ENCODE results near the gene DALRD3.
"Not testable (repeated sequence)": the region's sequence is repeated elsewhere in the genome, so short reads cannot be mapped to it uniquely, and the experiment has no call there.

The DALRD3 gene

GRCh38 chr3:49009396-49009795 lies 9.0 kb downstream of the DALRD3 start:
- no peak overlapping the region for H3K27ac ChIP-seq (ENCODE audit: low read length)
- peaks cover 7% of the 10 kb centered on the region; the same call in 1 of the 2 replicates for H3K4me1 ChIP-seq (ENCODE audit: insufficient read depth, low read length)
- no peaks in the 10 kb centered on the region for H3K27me3 ChIP-seq (ENCODE audit: insufficient read depth, low read length)
- H3K9ac ChIP-seq (ENCODE audit: low read depth, low read length) = no peak overlapping the region
- no peaks in the 10 kb centered on the region for H3K9me3 ChIP-seq (ENCODE audit: insufficient read depth, low read depth, low read length)
- peaks cover 43% of the 10 kb centered on the region for H3K36me3 ChIP-seq (ENCODE audit: insufficient read depth, low read depth, low read length)
- no peak overlapping the region for H3K4me3 ChIP-seq (ENCODE audit: low read length)

- not testable (repeated sequence) for H3K27me3 ChIP-seq (ENCODE audit: insufficient read depth, low read length); H3K9me3 ChIP-seq (ENCODE audit: insufficient read depth, low read depth, low read length); H3K27ac ChIP-seq (ENCODE audit: low read length); H3K4me1 ChIP-seq (ENCODE audit: insufficient read depth, low read length)
- peak overlapping the region; percentile 99; the same call in 1 of the 2 replicates for H3K4me3 ChIP-seq (ENCODE audit: low read length)
- peaks cover 35% of the 10 kb centered on the region for H3K36me3 ChIP-seq (ENCODE audit: insufficient read depth, low read depth, low read length)
- H3K9ac ChIP-seq (ENCODE audit: low read depth, low read length) = peak overlapping the region; percentile 50; the same call in 1 of the 2 replicates
Observed at GRCh38 chr3:49008627-49009026, 9.8 kb downstream of the DALRD3 start.

GRCh38 chr3:49007771-49008528 lies 10.4 kb downstream of the DALRD3 start:
- Histone ChIP-seq H3K27me3 (ENCODE audit: insufficient read depth, low read length) (no peaks in the 10 kb centered on the region), H3K27ac (ENCODE audit: low read length) (peak overlapping the region; percentile 82), H3K36me3 (ENCODE audit: insufficient read depth, low read depth, low read length) (peaks cover 28% of the 10 kb centered on the region), H3K9ac (ENCODE audit: low read depth, low read length) (peak overlapping the region; percentile 99), H3K4me1 (ENCODE audit: insufficient read depth, low read length) (peaks cover 7% of the 10 kb centered on the region; the same call in 1 of the 2 replicates), H3K9me3 (ENCODE audit: insufficient read depth, low read depth, low read length) (no peaks in the 10 kb centered on the region), H3K4me3 (ENCODE audit: low read length) (peak overlapping the region; percentile 99)

- peak within 1 kb of the TSS; percentile 82 for H3K27ac ChIP-seq (ENCODE audit: low read length)
- peaks cover 7% of the 10 kb centered on the region; the same call in 1 of the 2 replicates for H3K4me1 ChIP-seq (ENCODE audit: insufficient read depth, low read length)
- H3K4me3 ChIP-seq (ENCODE audit: low read length) = peak within 1 kb of the TSS; percentile 99
Observed at GRCh38 chr3:49007068-49007770, 11.2 kb downstream of the DALRD3 start, which contains the start of gene WDR6. WDR6 (plus strand) TSS chr3:49007391; CDS start chr3:49007432, 41 bp downstream.

GRCh38 chr3:49006408-49007067 lies 11.8 kb downstream of the DALRD3 start:
- H3K4me1 ChIP-seq (ENCODE audit: insufficient read depth, low read length) = peaks cover 7% of the 10 kb centered on the region; the same call in 1 of the 2 replicates
- peaks cover 14% of the 10 kb centered on the region for H3K36me3 ChIP-seq (ENCODE audit: insufficient read depth, low read depth, low read length)
- H3K9me3 ChIP-seq (ENCODE audit: insufficient read depth, low read depth, low read length) = no peaks in the 10 kb centered on the region
- H3K4me3 ChIP-seq (ENCODE audit: low read length) = peak overlapping the region; percentile 99
- no peaks in the 10 kb centered on the region for H3K27me3 ChIP-seq (ENCODE audit: insufficient read depth, low read length)
- H3K9ac ChIP-seq (ENCODE audit: low read depth, low read length) = peak overlapping the region; percentile 99
- H3K27ac ChIP-seq (ENCODE audit: low read length) = no peak overlapping the region

More at GRCh38 chr3:49007068-49007770, 11.2 kb downstream of the DALRD3 start, which contains the start of gene WDR6:
- no peaks in the 10 kb centered on the region for H3K9me3 ChIP-seq (ENCODE audit: insufficient read depth, low read depth, low read length)
- H3K9ac ChIP-seq (ENCODE audit: low read depth, low read length) = peak within 1 kb of the TSS; percentile 99
- H3K36me3 ChIP-seq (ENCODE audit: insufficient read depth, low read depth, low read length) = peaks cover 21% of the 10 kb centered on the region
- H3K27me3 ChIP-seq (ENCODE audit: insufficient read depth, low read length) = no peaks in the 10 kb centered on the region

GRCh38 chr3:49005998-49006397 lies 12.4 kb downstream of the DALRD3 start:
- peaks cover 7% of the 10 kb centered on the region; the same call in 1 of the 2 replicates for H3K4me1 ChIP-seq (ENCODE audit: insufficient read depth, low read length)
- H3K9ac ChIP-seq (ENCODE audit: low read depth, low read length) = peak overlapping the region; percentile 99; the same call in 1 of the 2 replicates
- H3K27ac ChIP-seq (ENCODE audit: low read length) = no peak overlapping the region
- H3K36me3 ChIP-seq (ENCODE audit: insufficient read depth, low read depth, low read length) = peaks cover 9% of the 10 kb centered on the region
- no peaks in the 10 kb centered on the region for H3K27me3 ChIP-seq (ENCODE audit: insufficient read depth, low read length)
- H3K9me3 ChIP-seq (ENCODE audit: insufficient read depth, low read depth, low read length) = no peaks in the 10 kb centered on the region
- peak overlapping the region; percentile 99 for H3K4me3 ChIP-seq (ENCODE audit: low read length)

- Histone ChIP-seq H3K36me3 (ENCODE audit: insufficient read depth, low read depth, low read length) (peaks cover 8% of the 10 kb centered on the region), H3K27ac (ENCODE audit: low read length) (no peak overlapping the region), H3K4me1 (ENCODE audit: insufficient read depth, low read length) (peaks cover 7% of the 10 kb centered on the region; the same call in 1 of the 2 replicates), H3K27me3 (ENCODE audit: insufficient read depth, low read length) (no peaks in the 10 kb centered on the region), H3K9ac (ENCODE audit: low read depth, low read length) (no peak overlapping the region), H3K9me3 (ENCODE audit: insufficient read depth, low read depth, low read length) (no peaks in the 10 kb centered on the region), H3K4me3 (ENCODE audit: low read length) (no peak overlapping the region)
Observed at GRCh38 chr3:49005303-49005680, 13.1 kb downstream of the DALRD3 start.

GRCh38 chr3:49004352-49005302 lies 13.8 kb downstream of the DALRD3 start:
- Histone ChIP-seq H3K27me3 (ENCODE audit: insufficient read depth, low read length) (no peaks in the 10 kb centered on the region), H3K4me1 (ENCODE audit: insufficient read depth, low read length) (peaks cover 12% of the 10 kb centered on the region; the same call in 1 of the 2 replicates), H3K36me3 (ENCODE audit: insufficient read depth, low read depth, low read length) (peaks cover 7% of the 10 kb centered on the region), H3K9me3 (ENCODE audit: insufficient read depth, low read depth, low read length) (no peaks in the 10 kb centered on the region), H3K9ac (ENCODE audit: low read depth, low read length) (no peak overlapping the region), H3K27ac (ENCODE audit: low read length) (no peak overlapping the region), H3K4me3 (ENCODE audit: low read length) (no peak overlapping the region)

- H3K4me3 ChIP-seq (ENCODE audit: low read length) = no peak overlapping the region
Observed at GRCh38 chr3:49001155-49001554, 17.2 kb downstream of the DALRD3 start.

GRCh38 chr3:48999085-48999858 lies 19.1 kb downstream of the DALRD3 start:
- Histone ChIP-seq H3K4me3 (ENCODE audit: low read length) (no peak overlapping the region), H3K9ac (ENCODE audit: low read depth, low read length) (peak overlapping the region; percentile 37; the same call in 1 of the 2 replicates), H3K9me3 (ENCODE audit: insufficient read depth, low read depth, low read length) (no peaks in the 10 kb centered on the region), H3K4me1 (ENCODE audit: insufficient read depth, low read length) (peaks cover 10% of the 10 kb centered on the region), H3K27me3 (ENCODE audit: insufficient read depth, low read length) (no peaks in the 10 kb centered on the region), H3K27ac (ENCODE audit: low read length) (no peak overlapping the region), H3K36me3 (ENCODE audit: insufficient read depth, low read depth, low read length) (peaks cover 9% of the 10 kb centered on the region; the same call in 1 of the 2 replicates)

More at GRCh38 chr3:49001155-49001554, 17.2 kb downstream of the DALRD3 start:
- Histone ChIP-seq H3K9ac (ENCODE audit: low read depth, low read length) (no peak overlapping the region), H3K36me3 (ENCODE audit: insufficient read depth, low read depth, low read length) (no peaks in the 10 kb centered on the region), H3K27me3 (ENCODE audit: insufficient read depth, low read length) (no peaks in the 10 kb centered on the region), H3K4me1 (ENCODE audit: insufficient read depth, low read length) (peaks cover 10% of the 10 kb centered on the region), H3K9me3 (ENCODE audit: insufficient read depth, low read depth, low read length) (no peaks in the 10 kb centered on the region), H3K27ac (ENCODE audit: low read length) (no peak overlapping the region)

Measured in iPS-20b (cell line).